Liver (tissue), 9 donors: Measurements from ENCODE around the gene DDIAS. TPM values are rescaled to one million over a fixed set of nuclear protein-coding genes. Genes with fewer than 3 reads are reported as not detected.

Experiments used
- DNase-seq: peaks from one replicate; pipeline ENCODE4 v3.0.0-alpha.2; 2017; ENCODE audit warnings: low spot score
- H3K27ac ChIP-seq, 2 donors: one replicate each; pipeline ENCODE4 v1.7.0; 2013; ENCODE audit warnings: inconsistent platforms in 2 of 2, low read length in 2 of 2, control low read depth in 1 of 2, low read depth in 1 of 2, mild to moderate bottlenecking in 1 of 2
- H3K27me3 ChIP-seq, 4 donors: one replicate each; pipeline versions ENCODE4 v1.6.1 to v1.7.0; 2013; ENCODE audit warnings: low read length in 3 of 4, inconsistent platforms in 1 of 4, mild to moderate bottlenecking in 1 of 4, moderate library complexity in 1 of 4; ENCODE audit not compliant: control insufficient read depth in 4 of 4, insufficient read depth in 4 of 4
- H3K36me3 ChIP-seq, 4 donors: one replicate each; pipeline versions ENCODE4 v1.6.1 to v1.7.0; 2013; ENCODE audit warnings: low read length in 3 of 4, mild to moderate bottlenecking in 3 of 4, low read depth in 1 of 4, moderate library complexity in 1 of 4; ENCODE audit not compliant: control insufficient read depth in 4 of 4, insufficient read depth in 3 of 4
- H3K4me1 ChIP-seq, 4 donors: one replicate each; pipeline versions ENCODE4 v1.6.1 to v1.7.0; 2013; ENCODE audit warnings: low read length in 3 of 4, mild to moderate bottlenecking in 3 of 4, moderate library complexity in 1 of 4; ENCODE audit not compliant: control insufficient read depth in 4 of 4, insufficient read depth in 4 of 4
- H3K4me3 ChIP-seq, 3 donors: one replicate each; pipeline versions ENCODE4 v1.6.1 to v1.7.0; 2013; ENCODE audit warnings: low read length in 3 of 3, control low read depth in 1 of 3, low read depth in 1 of 3, mild to moderate bottlenecking in 1 of 3
- H3K9ac ChIP-seq, 2 donors: one replicate each; pipeline ENCODE4 v1.7.0; 2013; ENCODE audit warnings: low read length in 2 of 2, mild to moderate bottlenecking in 2 of 2, moderate library complexity in 2 of 2, control low read depth in 1 of 2, low read depth in 1 of 2
- H3K9me3 ChIP-seq, 4 donors: one replicate each; pipeline versions ENCODE4 v1.6.1 to v1.7.0; 2013; ENCODE audit warnings: low read length in 3 of 4; ENCODE audit not compliant: control insufficient read depth in 4 of 4
- EGR1 ChIP-seq, 2 donors: IDR thresholded peaks; 2 replicates each; pipeline ENCODE4 v1.6.1; 2016 to 2018; ENCODE audit warnings: antibody characterized with exemption in 2 of 2, low read depth in 2 of 2
- FOXA1 ChIP-seq: IDR thresholded peaks from 2 replicates; pipeline ENCODE4 v1.6.1; 2016; ENCODE audit warnings: antibody characterized with exemption
- FOXA2 ChIP-seq: IDR thresholded peaks from 2 replicates; pipeline ENCODE4 v1.6.1; 2016; ENCODE audit warnings: antibody characterized with exemption
- GABPA ChIP-seq, 2 donors: IDR thresholded peaks in 1 of 2; conservative IDR thresholded peaks in 1 of 2; 2 replicates each; pipeline ENCODE4 v1.6.1; 2016; ENCODE audit warnings: antibody characterized with exemption in 2 of 2, mild to moderate bottlenecking in 1 of 2, moderate library complexity in 1 of 2
- HNF4A ChIP-seq, 2 donors: conservative IDR thresholded peaks; 2 replicates each; pipeline ENCODE4 v1.6.1; 2016; ENCODE audit warnings: antibody characterized with exemption in 2 of 2, mild to moderate bottlenecking in 2 of 2
- HNF4G ChIP-seq: IDR thresholded peaks from 2 replicates; pipeline ENCODE4 v1.6.1; 2016; ENCODE audit warnings: antibody characterized with exemption
- JUND ChIP-seq, 2 donors: IDR thresholded peaks; 2 replicates each; pipeline ENCODE4 v1.6.1; 2016; ENCODE audit warnings: antibody characterized with exemption in 2 of 2
- NR2F2 ChIP-seq: IDR thresholded peaks from 2 replicates; pipeline ENCODE4 v1.6.1; 2016; ENCODE audit warnings: antibody characterized with exemption
- RAD21 ChIP-seq, 2 donors: IDR thresholded peaks; 2 replicates each; pipeline ENCODE4 v1.6.1; 2016; ENCODE audit warnings: antibody characterized with exemption in 2 of 2, mild to moderate bottlenecking in 2 of 2
- RXRA ChIP-seq, 2 donors: IDR thresholded peaks; 2 replicates each; pipeline ENCODE4 v1.6.1; 2017 to 2018; ENCODE audit warnings: antibody characterized with exemption in 2 of 2, mild to moderate bottlenecking in 1 of 2
- SP1 ChIP-seq: IDR thresholded peaks from 2 replicates; pipeline ENCODE4 v1.6.1; 2018; ENCODE audit warnings: antibody characterized with exemption, mild to moderate bottlenecking
- TAF1 ChIP-seq: conservative IDR thresholded peaks from 2 replicates; pipeline ENCODE4 v1.6.1; 2016; ENCODE audit warnings: antibody characterized with exemption, mild to moderate bottlenecking
- YY1 ChIP-seq: IDR thresholded peaks from 2 replicates; pipeline ENCODE4 v1.6.1; 2016; ENCODE audit warnings: antibody characterized with exemption, mild to moderate bottlenecking
- WGBS: extraction: QIAGEN DNeasy Blood & Tissue Kit; methylation state at CpG from one replicate; pipeline ENCODE4 v1.1.7; 2013; 5-methylcytosine and 5-hydroxymethylcytosine counted together
- polyA plus RNA-seq, 2 donors: library from polyadenylated mRNA; stranded (reverse) in 1 of 2; unstranded in 1 of 2; fragments of 200-250 nt in 1 of 2; fragments of >200 nt in 1 of 2; fragmentation: Nextera tagmentation in 1 of 2; extraction: Ambion mirVana in 1 of 2; gene quantifications; one replicate each; pipeline versions ENCODE4 v1.2.1 to v1.2.3, GENCODE V29; 2013 to 2015
- total RNA-seq, 2 donors: library from RNA; depleted of rRNA; stranded (reverse); fragments of >200 nt; gene quantifications; one replicate each; pipeline ENCODE4 v1.2.3, GENCODE V29; 2014
- TF ChIP-seq, protein P1 (sequence below): IDR thresholded peaks from 2 replicates; pipeline ENCODE4 v1.6.1; 2016; ENCODE audit warnings: antibody characterized with exemption
- TF ChIP-seq, protein P2 (sequence below): fragments of 150-350 bp; IDR thresholded peaks from 2 replicates; pipeline ENCODE4 v1.5.1; 2017; ENCODE audit warnings: improper control_type of control experiment, low read depth, low read length; ENCODE audit not compliant: missing input control
- TF ChIP-seq, protein P3 (sequence below): IDR thresholded peaks from 2 replicates; pipeline ENCODE4 v1.6.1; 2016; ENCODE audit warnings: antibody characterized with exemption
- TF ChIP-seq, protein P4 (sequence below): IDR thresholded peaks from 2 replicates; pipeline ENCODE4 v1.6.1; 2016; ENCODE audit warnings: antibody characterized with exemption, mild to moderate bottlenecking
- TF ChIP-seq, protein P5 (sequence below): IDR thresholded peaks from 2 replicates; pipeline ENCODE4 v1.6.1; 2016; ENCODE audit warnings: antibody characterized with exemption
- donor health status: healthy.
- donor health status: healthy.
- donor health status: healthy.
- donor health status: healthy.
- donor health status: healthy.

DDIAS gene
- total and polyA plus RNA-seq, 4 donors = 0.25 to 8.4 (median 0.47) TPM

DNA sequence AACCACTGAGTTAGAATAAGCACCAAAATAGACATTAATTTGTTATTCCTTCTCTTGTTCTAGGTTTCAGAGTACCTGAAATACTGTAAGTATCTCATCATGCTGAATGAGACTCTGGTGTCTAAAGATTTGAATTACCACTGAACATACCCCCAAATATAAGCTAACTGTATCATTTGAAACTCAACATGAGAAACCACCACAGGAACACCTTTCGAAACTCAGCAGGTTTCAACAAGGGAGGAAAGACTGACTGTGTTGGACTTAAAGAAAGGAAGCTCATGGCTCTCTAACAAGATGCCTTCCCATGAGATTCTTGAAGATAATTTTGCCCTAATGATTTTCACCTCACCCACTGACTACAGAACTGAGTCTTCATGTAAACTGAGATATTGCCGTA, 38.3 kb upstream of the DDIAS start:
- Histone ChIP-seq H3K9ac (no peak overlapping the region), H3K27ac (no peak overlapping the region), H3K9me3 (no peaks in the 10 kb centered on the region), H3K4me1 (peaks cover 1 to 6% (median 4%) of the 10 kb centered on the region in 4 donors), H3K36me3 (no peaks in the 10 kb centered on the region), H3K27me3 (no peaks in the 10 kb centered on the region), H3K4me3 (no peak overlapping the region)
- WGBS = 95% methylated on average over 2 of the region's 2 CpGs
- TF ChIP-seq FOXA2 (no peak), RXRA (IDR thresholded peaks at IDR 0.05) (no peak), EGR1 (IDR thresholded peaks at IDR 0.05; ENCODE audit: low read depth in 2 of 2) (no peak), YY1 (no peak), HNF4A (conservative IDR thresholded peaks at IDR 0.05) (no peak)
- TF ChIP-seq, protein P1, sequence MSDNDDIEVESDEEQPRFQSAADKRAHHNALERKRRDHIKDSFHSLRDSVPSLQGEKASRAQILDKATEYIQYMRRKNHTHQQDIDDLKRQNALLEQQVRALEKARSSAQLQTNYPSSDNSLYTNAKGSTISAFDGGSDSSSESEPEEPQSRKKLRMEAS = no peak
- TF ChIP-seq, protein P2, sequence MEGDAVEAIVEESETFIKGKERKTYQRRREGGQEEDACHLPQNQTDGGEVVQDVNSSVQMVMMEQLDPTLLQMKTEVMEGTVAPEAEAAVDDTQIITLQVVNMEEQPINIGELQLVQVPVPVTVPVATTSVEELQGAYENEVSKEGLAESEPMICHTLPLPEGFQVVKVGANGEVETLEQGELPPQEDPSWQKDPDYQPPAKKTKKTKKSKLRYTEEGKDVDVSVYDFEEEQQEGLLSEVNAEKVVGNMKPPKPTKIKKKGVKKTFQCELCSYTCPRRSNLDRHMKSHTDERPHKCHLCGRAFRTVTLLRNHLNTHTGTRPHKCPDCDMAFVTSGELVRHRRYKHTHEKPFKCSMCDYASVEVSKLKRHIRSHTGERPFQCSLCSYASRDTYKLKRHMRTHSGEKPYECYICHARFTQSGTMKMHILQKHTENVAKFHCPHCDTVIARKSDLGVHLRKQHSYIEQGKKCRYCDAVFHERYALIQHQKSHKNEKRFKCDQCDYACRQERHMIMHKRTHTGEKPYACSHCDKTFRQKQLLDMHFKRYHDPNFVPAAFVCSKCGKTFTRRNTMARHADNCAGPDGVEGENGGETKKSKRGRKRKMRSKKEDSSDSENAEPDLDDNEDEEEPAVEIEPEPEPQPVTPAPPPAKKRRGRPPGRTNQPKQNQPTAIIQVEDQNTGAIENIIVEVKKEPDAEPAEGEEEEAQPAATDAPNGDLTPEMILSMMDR = no peak
- DNase-seq = no peak

DNA sequence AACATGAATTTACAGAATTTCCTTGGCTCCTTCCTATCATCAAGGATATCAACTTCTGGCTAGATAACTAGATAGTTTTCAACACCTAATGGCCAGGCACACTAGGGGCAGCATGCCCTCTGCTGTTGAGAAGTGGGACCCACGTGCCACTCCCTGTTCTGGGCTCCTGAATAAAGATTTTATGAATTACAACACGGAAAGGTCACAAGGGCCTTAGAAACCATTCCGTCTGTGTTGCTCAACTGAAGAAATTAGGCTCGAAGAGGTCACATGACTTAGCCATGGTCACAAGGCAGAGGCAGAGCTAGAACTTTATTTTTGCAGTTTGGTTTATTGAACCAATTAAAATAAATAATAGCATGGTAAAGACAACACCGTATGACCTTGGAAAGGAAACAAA, 37.3 kb upstream of the DDIAS start:
- no peak overlapping the region for H3K9ac ChIP-seq
- TF ChIP-seq HNF4A (conservative IDR thresholded peaks at IDR 0.05) (peak in 1 of 2 donors; percentile 30), NR2F2 (peak; percentile 70), JUND (IDR thresholded peaks at IDR 0.05) (peak in 1 of 2 donors; percentile 21), RAD21 (IDR thresholded peaks at IDR 0.05) (peak; percentile 68 to 77), FOXA1 (no peak), SP1 (peak; percentile 33), EGR1 (IDR thresholded peaks at IDR 0.05; ENCODE audit: low read depth in 2 of 2) (no peak), TAF1 (no peak), YY1 (peak; percentile 30), HNF4G (no peak), RXRA (IDR thresholded peaks at IDR 0.05) (peak; percentile 37 to 58), GABPA (IDR thresholded peaks at IDR 0.05 in 1 of 2, conservative IDR thresholded peaks at IDR 0.05 in 1 of 2) (no peak), FOXA2 (no peak)
- TF ChIP-seq, protein P3, sequence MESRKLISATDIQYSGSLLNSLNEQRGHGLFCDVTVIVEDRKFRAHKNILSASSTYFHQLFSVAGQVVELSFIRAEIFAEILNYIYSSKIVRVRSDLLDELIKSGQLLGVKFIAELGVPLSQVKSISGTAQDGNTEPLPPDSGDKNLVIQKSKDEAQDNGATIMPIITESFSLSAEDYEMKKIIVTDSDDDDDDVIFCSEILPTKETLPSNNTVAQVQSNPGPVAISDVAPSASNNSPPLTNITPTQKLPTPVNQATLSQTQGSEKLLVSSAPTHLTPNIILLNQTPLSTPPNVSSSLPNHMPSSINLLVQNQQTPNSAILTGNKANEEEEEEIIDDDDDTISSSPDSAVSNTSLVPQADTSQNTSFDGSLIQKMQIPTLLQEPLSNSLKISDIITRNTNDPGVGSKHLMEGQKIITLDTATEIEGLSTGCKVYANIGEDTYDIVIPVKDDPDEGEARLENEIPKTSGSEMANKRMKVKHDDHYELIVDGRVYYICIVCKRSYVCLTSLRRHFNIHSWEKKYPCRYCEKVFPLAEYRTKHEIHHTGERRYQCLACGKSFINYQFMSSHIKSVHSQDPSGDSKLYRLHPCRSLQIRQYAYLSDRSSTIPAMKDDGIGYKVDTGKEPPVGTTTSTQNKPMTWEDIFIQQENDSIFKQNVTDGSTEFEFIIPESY = no peak
- TF ChIP-seq, protein P4, sequence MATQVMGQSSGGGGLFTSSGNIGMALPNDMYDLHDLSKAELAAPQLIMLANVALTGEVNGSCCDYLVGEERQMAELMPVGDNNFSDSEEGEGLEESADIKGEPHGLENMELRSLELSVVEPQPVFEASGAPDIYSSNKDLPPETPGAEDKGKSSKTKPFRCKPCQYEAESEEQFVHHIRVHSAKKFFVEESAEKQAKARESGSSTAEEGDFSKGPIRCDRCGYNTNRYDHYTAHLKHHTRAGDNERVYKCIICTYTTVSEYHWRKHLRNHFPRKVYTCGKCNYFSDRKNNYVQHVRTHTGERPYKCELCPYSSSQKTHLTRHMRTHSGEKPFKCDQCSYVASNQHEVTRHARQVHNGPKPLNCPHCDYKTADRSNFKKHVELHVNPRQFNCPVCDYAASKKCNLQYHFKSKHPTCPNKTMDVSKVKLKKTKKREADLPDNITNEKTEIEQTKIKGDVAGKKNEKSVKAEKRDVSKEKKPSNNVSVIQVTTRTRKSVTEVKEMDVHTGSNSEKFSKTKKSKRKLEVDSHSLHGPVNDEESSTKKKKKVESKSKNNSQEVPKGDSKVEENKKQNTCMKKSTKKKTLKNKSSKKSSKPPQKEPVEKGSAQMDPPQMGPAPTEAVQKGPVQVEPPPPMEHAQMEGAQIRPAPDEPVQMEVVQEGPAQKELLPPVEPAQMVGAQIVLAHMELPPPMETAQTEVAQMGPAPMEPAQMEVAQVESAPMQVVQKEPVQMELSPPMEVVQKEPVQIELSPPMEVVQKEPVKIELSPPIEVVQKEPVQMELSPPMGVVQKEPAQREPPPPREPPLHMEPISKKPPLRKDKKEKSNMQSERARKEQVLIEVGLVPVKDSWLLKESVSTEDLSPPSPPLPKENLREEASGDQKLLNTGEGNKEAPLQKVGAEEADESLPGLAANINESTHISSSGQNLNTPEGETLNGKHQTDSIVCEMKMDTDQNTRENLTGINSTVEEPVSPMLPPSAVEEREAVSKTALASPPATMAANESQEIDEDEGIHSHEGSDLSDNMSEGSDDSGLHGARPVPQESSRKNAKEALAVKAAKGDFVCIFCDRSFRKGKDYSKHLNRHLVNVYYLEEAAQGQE = no peak
- TF ChIP-seq, protein P1 = peak; percentile 38
- TF ChIP-seq, protein P2 = peak; percentile 36
- TF ChIP-seq, protein P5, sequence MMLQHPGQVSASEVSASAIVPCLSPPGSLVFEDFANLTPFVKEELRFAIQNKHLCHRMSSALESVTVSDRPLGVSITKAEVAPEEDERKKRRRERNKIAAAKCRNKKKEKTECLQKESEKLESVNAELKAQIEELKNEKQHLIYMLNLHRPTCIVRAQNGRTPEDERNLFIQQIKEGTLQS = no peak
- H3K36me3 ChIP-seq = no peaks in the 10 kb centered on the region
- peaks cover 1 to 6% (median 4%) of the 10 kb centered on the region in 4 donors for H3K4me1 ChIP-seq
- no peak overlapping the region for H3K27ac ChIP-seq
- H3K4me3 ChIP-seq = no peak overlapping the region
- WGBS = 13% methylated on average over 5 of the region's 5 CpGs
- no peaks in the 10 kb centered on the region for H3K27me3 ChIP-seq
- DNase-seq = no peak
- no peaks in the 10 kb centered on the region for H3K9me3 ChIP-seq
